RWPE2 (cell line): ENCODE data around the gene SLC39A11.

Experiments used
- ATAC-seq: fragments of 200-7000 bp; cut with Tn5 transposase; 3 replicates; pipeline ENCODE4 v1.9.1; 2021; ENCODE audit warnings: low read depth
- DNase-seq: peaks from one replicate; pipeline ENCODE4 v3.0.0-alpha.2; 2020; ENCODE audit warnings: low spot score
- H3K27ac ChIP-seq: fragments of 450-650 bp; 2 replicates; pipeline ENCODE4 v1.5.1; 2017; ENCODE audit warnings: mild to moderate bottlenecking; ENCODE audit not compliant: poor library complexity, severe bottlenecking
- H3K27me3 ChIP-seq: fragments of 250-450 bp; sonication (Bioruptor Pico); 2 replicates; pipeline ENCODE4 v1.5.1; 2021; ENCODE audit warnings: mild to moderate bottlenecking, moderate library complexity; ENCODE audit not compliant: insufficient read depth, poor library complexity, severe bottlenecking
- H3K36me3 ChIP-seq: fragments of 250-450 bp; sonication (Bioruptor Pico); 2 replicates; pipeline ENCODE4 v1.5.1; 2020; ENCODE audit warnings: low read depth, mild to moderate bottlenecking, moderate library complexity
- H3K4me1 ChIP-seq: fragments of 250-450 bp; sonication (Bioruptor Pico); 2 replicates; pipeline ENCODE4 v1.5.1; 2021; ENCODE audit warnings: mild to moderate bottlenecking, moderate library complexity; ENCODE audit not compliant: insufficient read depth, poor library complexity, severe bottlenecking
- H3K4me3 ChIP-seq: fragments of 250-450 bp; sonication (Bioruptor Pico); 2 replicates; pipeline ENCODE4 v1.5.1; 2021; ENCODE audit warnings: mild to moderate bottlenecking, moderate library complexity; ENCODE audit not compliant: severe bottlenecking
- H3K9me3 ChIP-seq: fragments of 250-450 bp; sonication (Bioruptor Pico); 2 replicates; pipeline ENCODE4 v1.5.1; 2021; ENCODE audit warnings: mild to moderate bottlenecking, moderate library complexity; ENCODE audit not compliant: severe bottlenecking
- TF ChIP-seq, protein P1 (sequence below): fragments of 450-650 bp; IDR thresholded peaks from one replicate; pipeline ENCODE4 v1.5.1; 2017; ENCODE audit warnings: mild to moderate bottlenecking, moderate library complexity; ENCODE audit not compliant: poor library complexity, severe bottlenecking

The SLC39A11 gene

DNA sequence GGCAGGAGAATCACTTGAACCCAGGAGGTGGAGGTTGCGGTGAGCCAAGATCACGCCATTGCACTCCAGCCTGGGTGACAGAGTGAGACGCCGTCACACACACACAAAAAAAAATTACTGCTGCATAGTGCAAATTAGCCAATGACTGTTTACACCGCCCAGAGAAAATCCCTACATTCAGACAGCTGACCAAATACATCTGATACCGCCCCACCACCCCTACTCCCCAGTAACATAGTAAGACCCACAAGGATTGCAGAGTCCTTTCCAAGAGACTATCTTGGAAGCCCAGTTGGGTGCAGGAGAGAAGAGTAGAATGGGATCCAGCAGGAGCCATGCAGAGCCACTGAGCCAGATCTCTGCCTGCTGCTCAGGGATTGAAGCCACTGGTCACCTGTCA lies 63.5 kb downstream of the SLC39A11 start:
- no peak overlapping the region for H3K27ac ChIP-seq
- TF ChIP-seq, protein P1, sequence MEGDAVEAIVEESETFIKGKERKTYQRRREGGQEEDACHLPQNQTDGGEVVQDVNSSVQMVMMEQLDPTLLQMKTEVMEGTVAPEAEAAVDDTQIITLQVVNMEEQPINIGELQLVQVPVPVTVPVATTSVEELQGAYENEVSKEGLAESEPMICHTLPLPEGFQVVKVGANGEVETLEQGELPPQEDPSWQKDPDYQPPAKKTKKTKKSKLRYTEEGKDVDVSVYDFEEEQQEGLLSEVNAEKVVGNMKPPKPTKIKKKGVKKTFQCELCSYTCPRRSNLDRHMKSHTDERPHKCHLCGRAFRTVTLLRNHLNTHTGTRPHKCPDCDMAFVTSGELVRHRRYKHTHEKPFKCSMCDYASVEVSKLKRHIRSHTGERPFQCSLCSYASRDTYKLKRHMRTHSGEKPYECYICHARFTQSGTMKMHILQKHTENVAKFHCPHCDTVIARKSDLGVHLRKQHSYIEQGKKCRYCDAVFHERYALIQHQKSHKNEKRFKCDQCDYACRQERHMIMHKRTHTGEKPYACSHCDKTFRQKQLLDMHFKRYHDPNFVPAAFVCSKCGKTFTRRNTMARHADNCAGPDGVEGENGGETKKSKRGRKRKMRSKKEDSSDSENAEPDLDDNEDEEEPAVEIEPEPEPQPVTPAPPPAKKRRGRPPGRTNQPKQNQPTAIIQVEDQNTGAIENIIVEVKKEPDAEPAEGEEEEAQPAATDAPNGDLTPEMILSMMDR: no peak
- DNase-seq (no peak), ATAC-seq (no peak)
- no peaks in the 10 kb centered on the region for H3K4me1 ChIP-seq
- H3K36me3 ChIP-seq: no peaks in the 10 kb centered on the region
- no peaks in the 10 kb centered on the region for H3K9me3 ChIP-seq
- H3K4me3 ChIP-seq: no peak overlapping the region
- no peaks in the 10 kb centered on the region for H3K27me3 ChIP-seq

DNA sequence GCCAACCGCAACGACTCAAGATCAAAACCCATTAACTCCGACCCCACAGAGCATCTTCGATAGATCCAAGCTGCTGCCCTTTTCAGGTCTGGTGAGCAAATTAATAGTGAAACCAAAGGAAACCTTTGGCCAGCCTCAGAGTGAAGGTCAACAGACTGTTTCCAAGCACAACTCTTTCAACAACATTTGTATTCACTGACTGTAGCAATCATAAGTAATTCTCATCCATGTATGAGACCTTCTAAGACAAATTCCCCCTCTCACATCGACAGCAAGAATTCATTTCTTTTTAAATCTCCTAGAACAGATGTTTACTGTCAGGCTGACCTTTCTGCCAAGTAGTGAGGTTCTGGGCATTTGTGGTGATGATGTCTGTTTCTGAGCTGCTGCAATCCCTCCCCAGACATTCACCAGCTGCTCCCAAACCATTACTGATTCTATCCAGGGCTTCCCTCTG lies 64.2 kb downstream of the SLC39A11 start:
- Histone ChIP-seq H3K36me3 (no peaks in the 10 kb centered on the region), H3K4me1 (no peaks in the 10 kb centered on the region), H3K9me3 (no peaks in the 10 kb centered on the region), H3K4me3 (no peak overlapping the region), H3K27ac (no peak overlapping the region), H3K27me3 (no peaks in the 10 kb centered on the region)
- no peak for ATAC-seq
- no peak for DNase-seq
- TF ChIP-seq, protein P1: no peak

DNA sequence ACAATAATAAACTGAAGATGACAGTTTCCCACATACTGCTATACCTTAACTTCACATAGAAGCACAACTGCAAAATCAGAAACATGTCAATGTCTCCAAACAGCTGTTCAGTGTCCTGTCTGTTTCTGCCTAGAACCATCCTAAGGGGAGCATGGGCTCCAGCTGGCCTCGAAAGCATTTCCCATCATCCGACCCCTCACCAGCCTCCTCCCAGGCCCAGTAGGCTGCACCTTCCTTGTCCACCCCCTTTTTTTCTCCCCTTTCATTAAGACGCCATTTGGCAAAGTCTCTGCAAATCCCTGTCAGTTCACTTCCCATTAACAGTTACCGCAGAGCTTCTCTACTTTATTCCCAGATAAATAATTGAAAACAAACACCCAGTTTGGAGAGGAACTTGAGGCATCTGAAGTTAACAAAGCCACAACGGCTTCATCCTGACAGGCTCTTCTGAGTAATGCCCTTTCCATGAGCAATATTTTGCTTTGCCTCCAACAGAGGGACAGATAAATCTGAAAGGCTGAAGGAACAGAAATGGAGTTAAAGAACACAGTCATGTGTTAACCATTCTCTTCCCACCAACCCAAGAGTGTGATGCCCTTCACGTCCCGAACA lies 65.3 kb downstream of the SLC39A11 start:
- no peak overlapping the region for H3K4me3 ChIP-seq
- no peaks in the 10 kb centered on the region for H3K4me1 ChIP-seq
- no peaks in the 10 kb centered on the region for H3K9me3 ChIP-seq
- no peaks in the 10 kb centered on the region for H3K36me3 ChIP-seq
- no peak overlapping the region for H3K27ac ChIP-seq
- TF ChIP-seq, protein P1: no peak
- ATAC-seq (no peak), DNase-seq (no peak)
- no peaks in the 10 kb centered on the region for H3K27me3 ChIP-seq

DNA sequence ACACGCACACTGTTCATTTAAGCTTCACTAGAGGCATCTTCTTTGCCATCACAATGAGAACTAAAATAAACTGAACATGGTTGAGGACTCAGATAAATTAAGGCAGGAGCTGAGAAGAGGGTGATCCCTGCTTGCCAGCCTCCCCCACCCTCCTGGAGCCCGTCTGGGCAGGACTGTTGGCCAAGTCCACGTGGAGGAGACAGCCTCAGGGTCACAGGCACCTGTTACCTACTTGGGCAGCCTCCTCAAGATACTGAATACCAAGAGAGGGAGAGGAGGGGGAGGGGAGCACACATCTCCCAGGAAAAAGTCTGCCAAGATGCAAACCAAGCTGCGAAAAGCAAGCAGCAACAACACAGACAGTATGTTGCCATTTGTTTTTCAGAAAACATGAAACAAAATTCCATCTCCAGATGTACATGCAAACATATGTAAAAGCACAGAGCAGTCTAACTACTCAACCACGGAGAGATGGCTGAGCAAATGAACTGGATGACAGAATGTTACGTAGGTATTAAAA lies 67.4 kb downstream of the SLC39A11 start:
- Histone ChIP-seq H3K36me3 (no peaks in the 10 kb centered on the region), H3K27me3 (no peaks in the 10 kb centered on the region), H3K9me3 (no peaks in the 10 kb centered on the region), H3K27ac (no peak overlapping the region), H3K4me3 (no peak overlapping the region), H3K4me1 (no peaks in the 10 kb centered on the region)
- TF ChIP-seq, protein P1: no peak
- no peak for DNase-seq
- ATAC-seq: no peak

DNA sequence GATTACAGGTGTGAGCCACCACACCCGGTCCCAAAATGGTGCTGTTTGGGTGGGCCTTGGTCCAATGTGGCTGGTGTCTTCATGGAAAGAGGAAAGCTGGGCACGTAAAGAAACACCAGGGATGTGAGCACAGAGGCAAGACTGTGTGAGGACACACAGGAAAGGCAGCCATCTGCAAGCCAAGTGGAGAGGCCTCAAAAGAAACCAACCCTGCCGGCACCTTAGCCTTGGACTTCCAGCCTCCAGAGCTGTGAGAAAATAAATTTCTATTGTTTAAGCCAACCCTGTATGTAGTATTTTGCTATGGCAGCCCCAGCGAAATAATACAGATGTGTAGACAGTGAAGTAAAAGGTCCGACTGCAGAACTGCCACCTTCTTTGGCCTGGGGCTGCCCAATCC lies 68.7 kb downstream of the SLC39A11 start:
- ATAC-seq: no peak

More for the DNA sequence above, 68.7 kb downstream of the SLC39A11 start:
- TF ChIP-seq, protein P1: no peak
- Histone ChIP-seq H3K4me3 (no peak overlapping the region), H3K4me1 (no peaks in the 10 kb centered on the region), H3K27me3 (no peaks in the 10 kb centered on the region), H3K9me3 (no peaks in the 10 kb centered on the region), H3K36me3 (no peaks in the 10 kb centered on the region), H3K27ac (no peak overlapping the region)
- DNase-seq: no peak
